Panc1 (cell line): Measurements from ENCODE around the gene HFE. TPM values are rescaled to one million over a fixed set of nuclear protein-coding genes. Genes with fewer than 3 reads are reported as not detected.
"Not testable (repeated sequence)": the region's sequence is repeated elsewhere in the genome, so short reads cannot be mapped to it uniquely, and the experiment has no call there.

ENCODE experiments used
- ATAC-seq: fragments of 200-7000 bp; cut with Tn5 transposase; 2 replicates; pipeline ENCODE4 v1.9.1; 2020; ENCODE audit warnings: mild to moderate bottlenecking, moderate library complexity
- BruUV-seq: library from RNA; stranded (reverse); fragments of 400-500 nt; replicated peaks from 2 replicates; lab custom pipeline; 2021; lab: Mats Ljungman, UMichigan
- CTCF ChIA-PET: fragments of 300-600 bp; sonication (Branson Sonifier 250); formaldehyde crosslinking; loops from one replicate; lab custom pipeline; 2022; ENCODE audit warnings: antibody characterized with exemption; lab: Charles Lee
- POLR2A ChIA-PET: fragments of 300-600 bp; sonication (Branson Sonifier 250); formaldehyde crosslinking; loops from one replicate; lab custom pipeline; 2022; ENCODE audit warnings: antibody characterized with exemption; lab: Charles Lee
- DNase-seq: peaks from one replicate; pipeline ENCODE4 v3.0.0-alpha.2; 2010; ENCODE audit warnings: low read depth, low spot score
- H3K27ac ChIP-seq: 2 replicates; pipeline ENCODE4 v1.5.1; 2011; ENCODE audit warnings: mild to moderate bottlenecking, low read length, inconsistent platforms
- H3K27me3 ChIP-seq: fragments of 200-500 bp; sonication (Bioruptor generic); 2 replicates; pipeline ENCODE4 v1.6.0; 2014; ENCODE audit warnings: low read length, inconsistent platforms; ENCODE audit not compliant: control insufficient read depth, insufficient read depth
- H3K36me3 ChIP-seq: fragments of 200-500 bp; sonication (Bioruptor generic); 2 replicates; pipeline ENCODE4 v1.5.1; 2014; ENCODE audit warnings: inconsistent platforms, mild to moderate bottlenecking, low read length, moderate library complexity; ENCODE audit not compliant: control insufficient read depth, insufficient read depth
- H3K4me1 ChIP-seq: 2 replicates; pipeline ENCODE4 v1.5.1; 2011; ENCODE audit warnings: inconsistent platforms, mild to moderate bottlenecking, low read length, moderate library complexity; ENCODE audit not compliant: control insufficient read depth, insufficient read depth
- H3K4me3 ChIP-seq, 2 experiments: 2 replicates each; pipeline ENCODE4 v1.5.1; 2011 to 2012; ENCODE audit warnings: low read depth in 2 of 2, low read length in 2 of 2, mild to moderate bottlenecking in 2 of 2, inconsistent platforms in 1 of 2, moderate library complexity in 1 of 2
- H3K9me3 ChIP-seq: fragments of 200-500 bp; sonication (Bioruptor generic); 2 replicates; pipeline ENCODE4 v1.5.1; 2014; ENCODE audit warnings: low read depth, mild to moderate bottlenecking, inconsistent platforms, low read length, moderate library complexity; ENCODE audit not compliant: control insufficient read depth, insufficient read depth
- CTCF ChIP-seq: fragments of 450-650 bp; IDR thresholded peaks from 2 replicates; pipeline ENCODE4 v1.5.1; 2017; ENCODE audit warnings: mild to moderate bottlenecking
- POLR2AphosphoS5 ChIP-seq: IDR thresholded peaks from 2 replicates; pipeline ENCODE4 v1.6.1; 2012; ENCODE audit warnings: mild to moderate bottlenecking, low read depth, low read length, moderate library complexity
- REST ChIP-seq, 2 experiments: IDR thresholded peaks; 2 replicates each; pipeline ENCODE4 v1.6.1; 2011 to 2012; ENCODE audit warnings: low read depth in 2 of 2, control low read depth in 1 of 2, low read length in 1 of 2, mild to moderate bottlenecking in 1 of 2, moderate library complexity in 1 of 2; ENCODE audit not compliant: insufficient read depth in 1 of 2
- SIN3A ChIP-seq: IDR thresholded peaks from 2 replicates; pipeline ENCODE4 v1.6.1; 2012; ENCODE audit warnings: low read depth, mild to moderate bottlenecking, low read length, moderate library complexity, borderline replicate concordance; ENCODE audit not compliant: insufficient read depth
- TCF7L2 ChIP-seq: IDR thresholded peaks from 2 replicates; pipeline ENCODE4 v1.6.1; 2011; ENCODE audit warnings: mild to moderate bottlenecking, low read depth, low read length, inconsistent platforms
- in situ Hi-C: cut with HindIII; loops from 2 replicates; pipeline ENCODE4 v1.10.0; 2016; ENCODE audit warnings: low sequenced_read_pairs, low pct_unique_long_range_greater_than_20kb
- intact Hi-C: fragments of 100-400 bp; cut with micrococcal nuclease; formaldehyde crosslinking; loops from one replicate; pipeline ENCODE4 v1.10.0; 2022; ENCODE audit not compliant: unreplicated experiment
- total RNA-seq: library from RNA; stranded (reverse); gene quantifications from one replicate; pipeline ENCODE4 v1.2.1, GENCODE V29; 2021; ENCODE audit not compliant: unreplicated experiment

Gene HFE
- total RNA-seq, 1 experiment from 2014 or later: 12.1 TPM

DNA sequence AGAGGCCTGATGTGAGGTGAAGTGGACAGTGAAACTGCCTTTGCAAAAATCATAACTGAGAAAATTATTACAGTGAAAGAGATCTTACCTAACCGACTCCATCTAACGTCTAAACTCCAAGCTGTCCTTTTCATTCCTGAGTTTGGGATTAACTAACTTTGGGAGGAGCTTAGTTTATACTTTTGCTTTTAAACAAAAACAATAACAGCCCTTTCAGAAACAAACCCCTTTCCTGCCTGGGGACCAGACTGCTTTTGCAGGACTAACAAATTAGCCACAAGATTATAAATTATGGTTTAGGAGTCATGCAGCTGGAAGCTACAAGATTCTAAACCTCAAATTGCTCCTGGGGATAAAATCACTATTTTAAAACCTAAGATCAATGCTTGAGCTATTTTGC, 38.6 kb upstream of the HFE start:
- ChIA-PET POLR2A (interaction anchor here (0.9 to 1.0 kb wide), 3 partner anchors 17 to 75 kb away, joined by 3 to 4 read pairs (median 3); a partner anchor contains a TSS), CTCF (no interaction called here)
- H3K27me3 ChIP-seq: no peaks in the 10 kb centered on the region
- DNase-seq (no peak), ATAC-seq (no peak)
- H3K36me3 ChIP-seq: no peaks in the 10 kb centered on the region
- no TSS peak for BruUV-seq
- no peaks in the 10 kb centered on the region for H3K9me3 ChIP-seq
- TF ChIP-seq REST (IDR thresholded peaks at IDR 0.05; ENCODE audit: insufficient read depth in 1 of 2, low read depth in 2 of 2, low read length in 1 of 2) (no peak), CTCF (no peak), TCF7L2 (no peak), POLR2AphosphoS5 (no peak), SIN3A (no peak)
- peaks cover 42% of the 10 kb centered on the region for H3K4me1 ChIP-seq
- in situ Hi-C loops: no loop called here
- peak overlapping the region; percentile 95 for H3K27ac ChIP-seq
- intact Hi-C loops: no loop called here
- H3K4me3 ChIP-seq: no peak overlapping the region

- TF ChIP-seq SIN3A (no peak), CTCF (no peak), REST (IDR thresholded peaks at IDR 0.05; ENCODE audit: insufficient read depth in 1 of 2, low read depth in 2 of 2, low read length in 1 of 2) (no peak), TCF7L2 (no peak), POLR2AphosphoS5 (no peak)
- DNase-seq (no peak), ATAC-seq (no peak)
- H3K27ac ChIP-seq: peak overlapping the region; percentile 100
- no TSS peak for BruUV-seq
- H3K9me3 ChIP-seq: no peaks in the 10 kb centered on the region
- intact Hi-C loops: no loop called here
- ChIA-PET CTCF (no interaction called here), POLR2A (interaction anchor here (1.4 kb wide), 1 partner anchor 8 kb away, joined by 7 read pairs; a partner anchor contains a TSS)
- in situ Hi-C loops: no loop called here
- no peaks in the 10 kb centered on the region; the same call in 1 of the 2 replicates for H3K36me3 ChIP-seq
- H3K4me1 ChIP-seq: peaks cover 35% of the 10 kb centered on the region
- no peaks in the 10 kb centered on the region for H3K27me3 ChIP-seq
- no peak overlapping the region for H3K4me3 ChIP-seq
These were observed 35.4 kb upstream of the HFE start for GRCh38 chr6:26051665-26052310.

- H3K27me3 ChIP-seq, DNase-seq, H3K4me3 ChIP-seq, intact Hi-C loops, H3K9me3 ChIP-seq, BruUV-seq, H3K36me3 ChIP-seq, ATAC-seq, CTCF ChIA-PET, in situ Hi-C loops: not testable (repeated sequence)
- POLR2A ChIA-PET: interaction anchor here (1.4 kb wide), 1 partner anchor 9 kb away, joined by 7 read pairs; a partner anchor contains a TSS
- Histone ChIP-seq H3K27ac (peak overlapping the region; percentile 100), H3K4me1 (peaks cover 37% of the 10 kb centered on the region)
These were observed 34.4 kb upstream of the HFE start for GRCh38 chr6:26052762-26053250.
